ENCODE measurements around the gene FLNB. TPM values are rescaled to one million over a fixed set of nuclear protein-coding genes. Genes with fewer than 3 reads are reported as not detected.

Gene FLNB
- total RNA-seq, 1 experiment from 2014 or later: 127 TPM

- TF ChIP-seq IRF2 (CRISPR knock-in tag; IDR thresholded peaks at IDR 0.05; ENCODE audit: borderline replicate concordance, low read depth) (no peak), TEAD1 (CRISPR knock-in tag; IDR thresholded peaks at IDR 0.05) (no peak), ATF6 (CRISPR knock-in tag; IDR thresholded peaks at IDR 0.05) (no peak), ATF1 (CRISPR knock-in tag; IDR thresholded peaks at IDR 0.05) (no peak), ZNF512 (CRISPR knock-in tag; IDR thresholded peaks at IDR 0.05; ENCODE audit: borderline replicate concordance) (no peak), ERG (CRISPR knock-in tag; IDR thresholded peaks at IDR 0.05) (no peak), TEAD4 (CRISPR knock-in tag; IDR thresholded peaks at IDR 0.05) (no peak)
Observed at GRCh38 chr3:58072763-58073130, 64.5 kb downstream of the FLNB start (continued).

GRCh38 chr3:58073301-58074108 lies 65.3 kb downstream of the FLNB start:
- Mint-ChIP-seq H3K9me3 (no peaks in the 10 kb centered on the region), H3K27ac (peak overlapping the region; percentile 41; the same call in 1 of the 2 replicates), H3K4me3 (no peak overlapping the region), H3K36me3 (peaks cover 10% of the 10 kb centered on the region), H3K27me3 (ENCODE audit: low read depth) (no peaks in the 10 kb centered on the region), H3K4me1 (peaks cover 17% of the 10 kb centered on the region)
- no peak for ATAC-seq
- ChIA-PET CTCF (interaction anchor here (1.5 kb wide), 1 partner anchor 66 kb away, joined by 3 read pairs; the partner anchor contains the start of gene FLNB), POLR2A (no interaction called here)
- DNase-seq (ENCODE audit: low spot score): no peak
- no peak for TF ChIP-seq MYBL2 (CRISPR knock-in tag; IDR thresholded peaks at IDR 0.05)
- no peak for TF ChIP-seq SMAD4 (CRISPR knock-in tag; IDR thresholded peaks at IDR 0.05)
- no peak for TF ChIP-seq STAT6 (CRISPR knock-in tag; conservative IDR thresholded peaks at IDR 0.05; ENCODE audit: low read depth)
- TF ChIP-seq TEAD1 (CRISPR knock-in tag; IDR thresholded peaks at IDR 0.05): no peak
- no peak for TF ChIP-seq NFATC4 (CRISPR knock-in tag; IDR thresholded peaks at IDR 0.05)
- TF ChIP-seq AFF4 (CRISPR knock-in tag; IDR thresholded peaks at IDR 0.05; ENCODE audit: borderline replicate concordance): no peak
- TF ChIP-seq ZNF512 (CRISPR knock-in tag; IDR thresholded peaks at IDR 0.05; ENCODE audit: borderline replicate concordance): no peak
- no peak for TF ChIP-seq CREM (CRISPR knock-in tag; IDR thresholded peaks at IDR 0.05)
- TF ChIP-seq MXD4 (CRISPR knock-in tag; IDR thresholded peaks at IDR 0.05; ENCODE audit: borderline replicate concordance): no peak
- no peak for TF ChIP-seq E2F1 (CRISPR knock-in tag; IDR thresholded peaks at IDR 0.05)
- TF ChIP-seq ZNF121 (CRISPR knock-in tag; IDR thresholded peaks at IDR 0.05): no peak
- no peak for TF ChIP-seq ZBTB43 (CRISPR knock-in tag; IDR thresholded peaks at IDR 0.05)
- no peak for TF ChIP-seq CBFB (CRISPR knock-in tag; IDR thresholded peaks at IDR 0.05; ENCODE audit: low read depth)
